ENCODE measurements around the gene CLPTM1L. TPM values are rescaled to one million over a fixed set of nuclear protein-coding genes. Genes with fewer than 3 reads are reported as not detected.

CLPTM1L gene
- total and polyA plus RNA-seq, 9 of the 15 experiments (the other 6 are each of a cell fraction or from before 2014, with no cell fraction given) = 3.5 to 217 (median 177) TPM

GRCh38 chr5:1298067-1298551, 46.8 kb downstream of the CLPTM1L start:
- Histone ChIP-seq H3K9me3 (replicated peaks; ENCODE audit: control insufficient read depth, insufficient read depth, low read depth, low read length) (no peaks in the 10 kb centered on the region), H3K4me2 (ENCODE audit: insufficient read depth, low read length) (no peak overlapping the region), H3K27me3 (ENCODE audit: control insufficient read depth in 2 of 2, insufficient read depth in 2 of 2, low read length in 2 of 2) (peaks cover 54 to 57% of the 10 kb centered on the region in 2 experiments), H3K27ac (ENCODE audit: extremely low read depth, low read depth, low read length) (no peak overlapping the region), H3K9ac (ENCODE audit: insufficient read depth in 1 of 2, low read depth in 2 of 2, low read length in 2 of 2) (no peak overlapping the region), H2AFZ (ENCODE audit: low read depth, low read length) (no peak overlapping the region), H3K36me3 (ENCODE audit: control insufficient read depth, insufficient read depth, low read length) (no peaks in the 10 kb centered on the region), H4K20me1 (replicated peaks; ENCODE audit: control insufficient read depth, insufficient read depth, low read length) (no peaks in the 10 kb centered on the region; the same call in 1 of the 2 replicates), H3K4me1 (replicated peaks in 1 of 2; ENCODE audit: control insufficient read depth in 2 of 2, insufficient read depth in 2 of 2, low read length in 2 of 2) (peaks cover 0 to 34% of the 10 kb centered on the region in 2 experiments; a peak in 2 of 5 replicates), H3K4me3 (no peak overlapping the region), H3K9me1 (ENCODE audit: control insufficient read depth, insufficient read depth, low read length) (no peaks in the 10 kb centered on the region), H3K79me2 (ENCODE audit: control insufficient read depth, insufficient read depth, low read length) (no peaks in the 10 kb centered on the region)
- ChIA-PET CTCF (ENCODE audit: low intra/inter-chr PET ratio) (no interaction called here), POLR2A (interaction anchor here (0.6 to 1.2 kb wide), 2 partner anchors 16 to 713 kb away, joined by 3 to 4 read pairs; no protein-coding TSS in a partner anchor)
- no TSS peak for BruUV-seq (replicated peaks)
- 12% methylated on average over 17 of the region's 19 CpGs for WGBS (ENCODE audit: insufficient coverage, low coverage, missing lambda C conversion rate)
- TF ChIP-seq MTA1 (IDR thresholded peaks at IDR 0.05; ENCODE audit: borderline replicate concordance) (no peak), CHAMP1 (IDR thresholded peaks at IDR 0.05) (no peak), SETDB1 (IDR thresholded peaks at IDR 0.05; ENCODE audit: low read length) (no peak), ILF3 (IDR thresholded peaks at IDR 0.05; ENCODE audit: borderline replicate concordance) (no peak), RAD51 (IDR thresholded peaks at IDR 0.05; ENCODE audit: borderline replicate concordance, low read depth) (no peak), ZNF764 (CRISPR knock-in tag; IDR thresholded peaks at IDR 0.05; ENCODE audit: low read depth) (no peak), RBM22 (IDR thresholded peaks at IDR 0.05; ENCODE audit: low read depth, low read length, poor library complexity, severe bottlenecking) (no peak), TEAD1 (CRISPR knock-in tag; IDR thresholded peaks at IDR 0.05) (no peak), CREM (IDR thresholded peaks at IDR 0.05; ENCODE audit: low read depth) (no peak)
- TF ChIP-seq, protein P1, sequence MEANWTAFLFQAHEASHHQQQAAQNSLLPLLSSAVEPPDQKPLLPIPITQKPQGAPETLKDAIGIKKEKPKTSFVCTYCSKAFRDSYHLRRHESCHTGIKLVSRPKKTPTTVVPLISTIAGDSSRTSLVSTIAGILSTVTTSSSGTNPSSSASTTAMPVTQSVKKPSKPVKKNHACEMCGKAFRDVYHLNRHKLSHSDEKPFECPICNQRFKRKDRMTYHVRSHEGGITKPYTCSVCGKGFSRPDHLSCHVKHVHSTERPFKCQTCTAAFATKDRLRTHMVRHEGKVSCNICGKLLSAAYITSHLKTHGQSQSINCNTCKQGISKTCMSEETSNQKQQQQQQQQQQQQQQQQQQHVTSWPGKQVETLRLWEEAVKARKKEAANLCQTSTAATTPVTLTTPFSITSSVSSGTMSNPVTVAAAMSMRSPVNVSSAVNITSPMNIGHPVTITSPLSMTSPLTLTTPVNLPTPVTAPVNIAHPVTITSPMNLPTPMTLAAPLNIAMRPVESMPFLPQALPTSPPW (CRISPR knock-in tag; IDR thresholded peaks at IDR 0.05) = no peak
- intact Hi-C loops (cut with micrococcal nuclease) (no loop called here), in situ Hi-C loops (cut with MboI) (no loop called here)
- ATAC-seq (no peak), FAIRE-seq (no peak), DNase-seq (ENCODE audit: extremely low read depth in 1 of 4, low spot score in 3 of 4) (no peak)

Measured in K562 (cell line).